GM19324 (cell line): Measurements from ENCODE around the gene INTS1.

Experiments
- ATAC-seq: cut with Tn5 transposase; IDR thresholded peaks from one replicate; pipeline ENCODE4 v1.9.1; 2021; ENCODE audit warnings: mild to moderate bottlenecking, moderate library complexity; ENCODE audit not compliant: unreplicated experiment, low FRiP score

INTS1 gene

GRCh38 chr7:1438208-1438607, 66.0 kb downstream of the INTS1 start:
- no peak for ATAC-seq

- no peak for ATAC-seq
Measured at GRCh38 chr7:1437155-1437880, 66.9 kb downstream of the INTS1 start.

GRCh38 chr7:1436608-1437007, 67.6 kb downstream of the INTS1 start:
- ATAC-seq, result no peak

GRCh38 chr7:1434891-1435670, 69.1 kb downstream of the INTS1 start:
- ATAC-seq, result no peak

GRCh38 chr7:1434165-1434718, 69.9 kb downstream of the INTS1 start:
- ATAC-seq, result no peak

- no peak for ATAC-seq
Measured at GRCh38 chr7:1433128-1433920, 70.9 kb downstream of the INTS1 start.

GRCh38 chr7:1432411-1433082, 71.6 kb downstream of the INTS1 start:
- ATAC-seq, result no peak

GRCh38 chr7:1431634-1432380, 72.4 kb downstream of the INTS1 start:
- ATAC-seq, result no peak

GRCh38 chr7:1431226-1431625, 73.0 kb downstream of the INTS1 start:
- ATAC-seq, result no peak

GRCh38 chr7:1430056-1430845, 73.9 kb downstream of the INTS1 start:
- no peak for ATAC-seq

- ATAC-seq, result no peak
Measured at GRCh38 chr7:1428941-1429501, 75.2 kb downstream of the INTS1 start.

- ATAC-seq, result no peak
Measured at GRCh38 chr7:1427064-1427657, 77.0 kb downstream of the INTS1 start.

- ATAC-seq, result no peak
Measured at GRCh38 chr7:1426474-1426873, 77.7 kb downstream of the INTS1 start.

- no peak for ATAC-seq
Measured at GRCh38 chr7:1425292-1426136, 78.7 kb downstream of the INTS1 start.

- ATAC-seq, result no peak
Measured at GRCh38 chr7:1424041-1424440, 80.1 kb downstream of the INTS1 start.

- no peak for ATAC-seq
Measured at GRCh38 chr7:1423264-1423811, 80.9 kb downstream of the INTS1 start.
